Stomach (tissue), 4 donors: ENCODE data around the gene PTPN3.

Source experiments
- CTCF ChIP-seq, 7 experiments: fragments of 450-650 bp in 4 of 7; fragments of 200-600 bp in 3 of 7; sonication (generic) in 3 of 7; IDR thresholded peaks; one replicate each; pipeline ENCODE4 v1.5.1; 2016 to 2019; ENCODE audit warnings: antibody characterized with exemption in 7 of 7, control low read depth in 2 of 7, mild to moderate bottlenecking in 1 of 7
- EP300 ChIP-seq: sonication (generic); formaldehyde crosslinking; IDR thresholded peaks from one replicate; pipeline ENCODE4 v1.6.1; 2017; ENCODE audit warnings: antibody characterized with exemption

GRCh38 chr9:109381011-109381729 is 116.9 kb downstream of the PTPN3 start:
- TF ChIP-seq EP300, result no peak
- TF ChIP-seq CTCF (IDR thresholded peaks at IDR 0.05), result no peak
